Stimulated activated CD8-positive, alpha-beta memory T cell treated with anti-CD3 and anti-CD28 coated beads, Interleukin-15, amount 100 ng/mL, for 1 hour (primary cell): Measurements from ENCODE around the gene E2F7.

ENCODE experiments used
- DNase-seq: peaks from one replicate; pipeline ENCODE4 v3.0.0-alpha.2; 2020; ENCODE audit warnings: low read depth

Gene E2F7

DNA sequence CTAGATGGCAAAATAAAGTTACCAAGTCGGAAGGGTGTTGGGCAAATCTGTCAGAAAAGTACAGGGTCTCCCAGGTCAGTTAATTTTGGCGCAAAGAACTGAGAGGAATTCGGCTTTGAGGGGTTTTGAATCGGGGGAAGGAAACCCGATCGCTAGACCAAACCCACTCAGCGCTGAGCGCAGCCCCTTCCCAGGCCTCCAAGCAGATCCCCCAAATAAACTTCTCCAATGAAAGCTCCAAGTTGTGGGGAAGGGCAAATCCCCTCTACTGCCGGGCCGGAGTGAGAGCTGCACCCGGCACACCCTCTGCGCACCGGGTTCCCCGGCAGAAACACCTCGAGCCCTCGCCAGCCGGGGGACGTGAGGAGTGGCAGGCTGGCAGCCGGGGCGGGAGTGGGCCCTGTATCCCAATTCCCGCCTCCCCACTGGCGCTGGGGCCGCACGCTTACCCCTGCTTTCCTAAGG, 441 bp downstream of the E2F7 start:
- no peak for DNase-seq

DNA sequence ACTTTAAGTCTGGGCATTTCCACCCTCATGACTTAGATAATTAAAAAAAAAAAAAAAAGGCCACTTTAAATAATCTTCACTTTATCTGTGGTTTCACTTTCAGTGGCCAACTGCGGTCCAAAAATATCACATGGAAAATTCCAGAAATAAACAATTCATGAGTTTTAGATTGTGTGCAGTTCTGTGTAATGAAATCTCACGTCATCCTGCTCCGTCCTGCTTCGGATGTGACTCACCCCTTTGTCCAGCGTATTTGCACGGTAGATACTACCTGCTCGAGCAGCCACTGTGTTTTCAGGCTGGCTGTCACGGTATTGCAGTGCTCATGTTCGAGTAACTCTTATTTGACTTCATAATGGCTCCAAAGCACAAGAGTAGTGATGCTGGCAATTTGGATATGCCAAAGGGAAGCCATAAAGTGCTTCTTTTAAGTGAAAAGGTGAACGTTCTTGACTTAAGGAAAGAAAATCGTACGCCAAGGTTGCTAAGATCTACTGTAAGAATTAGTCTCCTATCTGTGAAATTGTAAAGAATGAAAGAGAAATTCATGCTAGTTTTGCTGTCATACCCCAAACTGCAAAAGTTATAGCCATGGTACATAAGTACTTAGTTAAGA, 2.4 kb downstream of the E2F7 start:
- no peak for DNase-seq

DNA sequence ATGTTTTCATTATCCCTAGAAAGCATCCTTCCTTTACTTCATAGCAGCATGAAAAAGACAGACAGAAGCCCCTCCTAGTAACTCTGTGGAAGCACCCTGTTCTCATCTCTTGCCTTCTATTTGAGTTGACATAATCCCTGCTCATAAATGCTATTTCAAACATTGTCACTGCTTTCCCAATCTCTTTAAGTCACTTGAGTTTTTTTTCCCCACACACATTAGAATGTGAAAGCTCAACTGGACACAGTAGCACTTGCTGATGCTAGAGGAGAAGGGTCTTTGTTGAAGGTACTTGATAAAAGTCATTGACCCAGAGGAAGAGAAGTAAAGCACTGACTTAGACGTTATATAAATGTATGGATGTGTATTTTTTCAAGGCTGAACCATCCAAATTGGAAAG, 3.0 kb downstream of the E2F7 start:
- no peak for DNase-seq

DNA sequence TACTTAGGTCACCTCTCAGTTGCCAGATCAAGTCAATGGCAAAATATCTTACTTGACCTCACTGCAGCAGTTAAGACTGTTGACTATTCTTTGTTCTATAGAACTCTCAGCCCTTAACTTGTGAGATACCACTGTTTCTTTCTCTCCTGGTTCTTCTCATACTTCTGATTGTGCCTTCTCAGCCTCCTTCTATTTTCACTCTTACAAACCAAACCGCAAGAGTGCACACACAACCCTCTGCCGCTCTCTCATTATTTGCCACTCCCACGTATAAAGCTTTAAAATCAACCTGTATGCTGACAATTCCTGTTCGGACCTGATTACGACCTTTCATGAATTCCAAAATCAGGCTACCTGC, 4.5 kb downstream of the E2F7 start:
- DNase-seq: no peak

DNA sequence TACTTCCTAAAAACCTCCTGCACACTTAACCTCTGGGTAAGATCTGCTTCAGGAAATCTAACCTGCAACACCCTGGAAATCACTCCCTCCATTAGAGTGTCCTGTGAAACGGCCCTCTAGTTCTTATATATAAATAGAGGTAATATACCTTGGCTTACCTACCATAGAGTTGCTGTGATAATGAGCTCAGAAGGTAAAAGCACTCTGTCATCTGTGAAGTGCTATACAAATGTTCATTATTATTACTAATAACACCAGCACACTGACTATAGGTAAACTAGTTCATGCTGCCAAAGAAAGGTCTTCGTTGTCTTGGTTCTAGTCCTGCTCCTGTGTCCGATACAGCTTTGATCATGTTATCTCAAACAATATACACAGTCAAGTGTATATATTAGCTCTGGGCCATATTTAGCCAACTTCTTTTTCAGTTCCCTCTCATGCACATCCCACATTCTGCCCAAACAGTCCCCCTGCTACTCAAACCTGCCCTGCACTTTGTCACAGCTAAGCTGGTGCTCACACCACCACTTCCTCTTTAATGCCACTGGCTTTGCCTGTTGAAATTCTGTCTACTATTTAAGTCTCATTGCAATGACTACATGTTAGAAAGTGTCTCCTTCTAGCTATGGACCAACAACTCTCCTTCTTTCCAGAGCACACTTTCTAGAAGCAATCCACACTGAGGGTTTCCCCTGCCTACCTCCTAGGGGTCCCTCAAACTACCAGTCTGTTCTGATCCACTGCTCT, 5.1 kb downstream of the E2F7 start:
- no peak for DNase-seq

DNA sequence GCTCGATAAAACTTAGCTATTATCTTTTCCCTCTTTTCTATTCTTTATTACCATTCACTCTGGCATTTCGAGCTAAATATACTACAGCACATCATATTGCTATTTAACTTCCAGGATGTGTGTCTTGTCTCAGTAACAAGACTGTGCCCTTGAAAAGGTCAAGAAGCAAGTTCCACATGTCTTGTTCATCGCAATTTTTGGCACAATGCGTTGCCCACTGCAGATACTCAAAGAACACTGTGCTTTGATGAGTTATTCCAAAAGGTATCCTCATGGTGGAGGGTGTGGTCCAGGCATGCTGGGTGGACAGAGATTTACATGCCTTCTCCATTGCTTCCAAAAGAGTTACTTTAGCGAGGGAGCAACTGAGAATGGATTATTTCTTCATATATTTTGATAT, 6.6 kb downstream of the E2F7 start:
- DNase-seq: no peak

DNA sequence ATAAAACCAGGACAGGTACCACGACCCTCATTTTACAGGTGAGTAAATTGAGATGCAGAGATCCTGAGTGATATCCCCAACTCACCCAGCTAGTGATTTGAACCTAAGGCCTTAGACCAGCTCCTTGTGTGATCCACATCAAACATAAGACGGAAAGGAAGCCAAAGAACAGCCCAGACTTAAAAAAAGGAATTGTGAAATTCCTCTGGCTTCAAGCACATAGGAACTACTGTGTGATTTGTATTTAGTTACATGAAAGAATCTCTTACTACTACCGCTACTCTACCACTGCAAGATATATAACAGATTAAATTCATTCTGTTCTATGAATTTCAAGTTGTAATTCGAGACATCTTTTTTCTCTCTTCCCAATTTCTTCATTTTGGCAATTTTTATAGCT, 10.5 kb downstream of the E2F7 start:
- no peak for DNase-seq

DNA sequence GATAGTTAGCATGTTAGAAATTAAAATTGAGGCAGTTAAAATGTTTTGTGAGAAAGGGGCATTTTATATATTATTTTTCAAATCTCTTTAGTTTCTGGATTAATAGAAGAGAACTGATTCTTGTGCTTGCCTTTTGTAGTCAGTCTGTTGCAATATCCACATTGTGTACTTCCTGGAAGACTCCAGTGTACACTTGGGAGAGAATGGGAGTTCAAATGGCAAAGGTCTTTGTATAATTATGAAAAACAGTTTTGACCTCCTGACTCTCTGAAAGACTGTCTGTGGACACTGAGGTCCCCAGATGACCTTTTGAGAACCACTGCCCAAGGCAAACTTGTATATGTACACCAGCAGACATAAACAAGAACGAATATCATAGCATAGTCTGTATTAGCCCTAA, 12.1 kb downstream of the E2F7 start:
- DNase-seq: no peak

DNA sequence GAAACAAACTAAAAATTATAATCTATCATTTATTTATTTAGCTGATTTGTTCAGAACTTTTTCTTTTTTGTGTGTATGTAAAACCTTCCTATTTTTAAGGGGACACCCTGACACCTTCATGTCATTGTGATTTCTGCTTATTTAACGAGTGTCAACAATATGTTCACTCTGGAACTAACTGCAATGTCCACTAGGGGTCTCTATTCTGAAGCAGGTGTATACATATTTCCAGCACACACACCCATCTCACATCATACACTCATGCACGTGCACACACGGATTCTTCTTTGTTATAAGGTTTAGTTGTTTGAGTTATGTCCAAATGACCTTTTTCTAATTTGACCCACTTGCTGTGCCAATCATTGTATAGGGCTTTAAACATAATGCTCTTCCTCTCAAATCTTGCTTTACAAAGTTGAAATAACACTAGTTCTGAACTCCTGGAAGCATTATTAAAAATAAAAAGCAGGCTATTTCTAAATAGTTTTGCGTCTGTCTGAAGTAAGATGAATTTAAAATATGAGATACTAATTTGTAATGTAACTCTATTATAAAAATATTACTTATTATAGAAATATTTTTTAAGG, 15.5 kb downstream of the E2F7 start:
- no peak for DNase-seq

DNA sequence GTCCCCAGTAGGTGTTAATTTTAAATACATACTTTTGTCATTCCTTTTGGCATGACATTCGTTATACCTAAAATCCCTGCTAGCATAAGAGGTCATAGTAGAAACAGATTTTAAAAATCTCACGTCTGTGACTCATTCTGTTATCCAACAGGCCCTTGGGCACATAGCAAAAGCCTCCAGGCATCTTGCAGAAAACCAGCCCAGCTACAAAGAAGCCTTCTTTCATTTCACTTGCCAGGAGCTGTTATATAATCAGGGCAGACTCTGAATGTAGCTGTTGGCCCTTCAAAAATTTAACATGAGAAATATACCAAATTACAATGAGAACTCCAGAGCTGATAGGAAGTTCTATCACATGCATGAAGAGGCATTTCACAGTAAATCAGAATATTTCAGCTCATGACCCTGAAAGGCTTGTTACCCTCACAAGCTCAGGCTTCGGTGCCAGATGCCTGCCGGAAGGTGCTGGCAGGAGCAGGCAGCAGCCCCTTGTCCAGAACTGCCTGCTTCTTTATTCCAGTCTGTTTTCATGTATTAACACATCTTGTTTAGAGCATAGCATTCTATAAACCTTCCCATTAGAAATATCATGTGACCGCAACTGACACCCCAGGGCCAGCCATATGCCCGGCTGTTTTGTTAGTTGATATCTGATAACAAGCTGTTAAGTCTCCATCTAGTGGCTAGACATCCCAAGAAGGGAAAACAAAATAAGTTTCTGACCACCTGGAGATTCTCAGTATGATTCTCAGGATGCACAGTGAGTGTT, 17.8 kb downstream of the E2F7 start:
- DNase-seq: no peak

DNA sequence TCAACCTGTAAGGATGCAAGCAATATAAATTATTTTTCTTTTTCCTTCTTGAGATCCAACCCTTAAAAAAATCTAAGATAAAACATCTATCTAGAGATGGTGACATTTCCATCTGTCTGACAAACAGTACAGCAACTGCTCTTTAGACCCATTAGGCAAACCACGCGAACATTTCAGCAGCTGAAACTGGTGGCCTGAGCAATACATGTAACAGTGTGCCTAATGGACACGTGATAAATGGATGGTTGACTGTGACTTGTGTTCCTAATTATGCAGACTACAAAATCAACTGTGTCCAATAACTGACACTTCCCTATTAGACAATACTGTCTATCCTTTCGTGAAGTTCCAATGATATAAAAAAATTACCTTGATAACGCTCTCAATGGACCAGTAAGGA, 18.9 kb downstream of the E2F7 start:
- DNase-seq: no peak

DNA sequence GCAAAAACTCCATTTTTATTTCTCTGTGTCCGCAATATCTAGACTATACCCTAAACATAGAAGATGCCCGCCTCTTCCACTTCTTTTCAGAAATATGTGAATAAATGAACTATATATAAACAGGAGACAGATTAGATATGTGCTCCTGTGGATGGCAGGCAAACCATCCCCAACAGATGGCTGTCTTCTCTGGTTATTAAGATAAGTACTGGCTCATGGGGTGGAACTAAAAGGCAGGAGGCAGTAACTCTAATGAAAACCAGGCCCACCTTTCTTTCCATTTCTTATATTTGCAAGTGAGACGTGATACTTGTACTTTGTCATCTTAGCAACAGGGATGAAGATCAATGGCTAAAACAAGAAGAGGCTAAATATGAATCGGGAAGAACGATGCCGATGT, 20.2 kb downstream of the E2F7 start:
- no peak for DNase-seq

DNA sequence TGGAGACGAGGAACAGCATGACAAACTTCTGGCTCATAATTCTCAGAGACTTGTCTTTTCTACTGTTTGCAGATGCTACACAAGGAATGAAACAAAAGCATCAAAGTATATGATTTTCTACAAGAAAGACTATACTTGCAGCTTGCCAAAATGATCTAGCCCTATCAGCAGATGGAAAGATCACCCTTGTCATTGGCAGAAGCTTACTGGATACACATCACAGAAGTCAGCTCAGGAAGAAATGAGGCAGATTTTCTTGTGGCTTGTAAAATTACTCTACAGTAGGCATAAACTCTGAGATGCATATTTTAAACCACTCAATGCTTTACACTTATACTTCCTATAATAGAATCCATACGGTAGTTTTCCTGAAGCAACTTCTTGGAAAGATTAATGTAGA, 20.6 kb downstream of the E2F7 start:
- DNase-seq: no peak

DNA sequence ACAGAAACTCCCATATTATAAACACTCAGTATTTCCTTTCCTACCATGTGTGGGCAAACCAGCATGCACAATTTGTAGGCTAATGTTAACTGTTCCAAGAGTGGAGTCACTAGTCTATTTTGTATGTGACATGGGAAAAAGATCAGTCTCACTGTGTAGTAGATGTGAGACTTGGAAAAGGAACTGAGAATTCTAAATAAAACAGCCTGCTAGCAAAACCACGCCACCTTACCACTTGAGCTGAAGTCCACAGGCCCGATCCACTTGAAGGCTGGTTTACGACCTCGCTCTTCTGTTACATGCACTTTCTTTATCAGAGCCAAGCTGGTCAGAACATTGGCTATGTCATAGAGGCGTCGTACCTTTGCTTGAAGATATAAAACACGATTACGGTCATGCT, 22.5 kb downstream of the E2F7 start:
- DNase-seq: no peak

DNA sequence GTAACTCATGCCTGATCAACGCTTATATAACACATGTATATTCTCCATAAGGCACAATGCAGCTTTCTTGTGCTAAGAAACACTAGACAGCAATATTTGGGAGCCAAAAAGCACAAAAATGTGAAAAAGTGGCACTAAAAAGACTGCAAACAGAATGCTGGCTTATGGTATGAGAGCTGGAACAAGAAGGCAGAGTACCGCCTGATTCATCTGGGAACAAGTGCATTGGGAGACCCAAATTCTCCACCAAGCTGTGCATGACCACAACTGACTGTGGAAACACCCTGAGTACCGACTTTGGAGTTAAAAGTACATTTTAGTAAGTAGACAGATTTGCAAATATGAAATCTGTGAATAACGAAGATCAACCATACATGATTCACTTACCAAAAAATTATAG, 25.1 kb downstream of the E2F7 start:
- DNase-seq: no peak

DNA sequence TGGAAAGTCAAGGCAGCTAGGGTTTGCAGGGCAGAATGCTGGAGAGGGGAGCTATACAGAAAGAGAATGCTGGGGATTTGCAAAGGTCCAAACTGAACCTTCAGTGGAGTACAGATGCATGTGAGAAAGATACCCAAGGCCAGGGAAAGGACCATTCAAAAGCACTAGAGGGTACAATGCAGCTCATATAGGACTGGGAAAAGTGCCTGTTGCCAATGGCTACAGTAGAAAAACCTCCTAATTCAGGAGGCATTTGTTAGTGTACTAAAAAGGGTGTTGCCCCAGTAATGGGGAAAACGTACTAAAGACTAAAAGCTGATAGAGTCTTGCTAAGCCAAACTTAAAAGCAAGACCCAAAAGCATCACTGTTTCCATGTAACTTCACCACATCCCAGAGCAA, 30.1 kb downstream of the E2F7 start:
- DNase-seq: no peak

DNA sequence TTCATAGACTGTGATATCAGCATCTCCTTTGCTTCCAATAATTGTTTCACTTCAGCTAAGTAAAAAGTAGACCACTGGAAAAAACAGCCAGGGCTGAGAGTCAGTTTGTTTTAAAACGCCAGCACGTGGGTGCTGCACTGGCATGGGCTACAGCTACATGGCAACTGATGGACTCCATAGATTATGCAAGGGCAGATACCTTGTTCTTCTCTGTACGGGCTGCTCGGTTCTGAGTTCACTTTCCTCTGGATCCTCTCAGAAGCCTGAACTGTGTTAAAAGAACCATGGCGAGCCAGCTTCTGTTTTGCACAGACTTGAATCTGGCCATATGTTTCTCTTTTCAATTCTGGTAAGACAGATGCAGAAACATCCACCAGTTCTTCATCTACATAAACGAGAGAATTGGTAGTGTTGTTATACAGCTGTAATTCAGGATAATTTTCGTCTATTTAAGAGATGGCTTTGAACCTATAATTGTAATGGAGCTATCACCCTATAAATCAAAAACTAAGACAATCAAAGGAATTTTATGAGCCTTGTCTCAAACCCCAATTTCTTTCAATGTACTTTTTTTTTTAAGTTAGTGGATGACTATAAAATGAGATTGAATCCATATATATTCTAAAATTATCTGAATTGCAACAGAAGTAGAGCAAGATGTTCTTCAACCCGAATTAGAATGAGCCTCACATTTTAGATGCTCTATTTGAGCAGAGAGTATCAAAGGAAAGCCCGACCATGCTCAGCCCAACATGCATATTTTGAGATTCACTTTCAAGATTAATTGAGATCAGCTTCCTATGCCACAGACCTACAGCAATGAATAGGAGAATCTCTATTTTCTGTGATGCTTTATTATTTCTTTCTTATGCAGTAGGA, 31.5 kb downstream of the E2F7 start:
- no peak for DNase-seq

DNA sequence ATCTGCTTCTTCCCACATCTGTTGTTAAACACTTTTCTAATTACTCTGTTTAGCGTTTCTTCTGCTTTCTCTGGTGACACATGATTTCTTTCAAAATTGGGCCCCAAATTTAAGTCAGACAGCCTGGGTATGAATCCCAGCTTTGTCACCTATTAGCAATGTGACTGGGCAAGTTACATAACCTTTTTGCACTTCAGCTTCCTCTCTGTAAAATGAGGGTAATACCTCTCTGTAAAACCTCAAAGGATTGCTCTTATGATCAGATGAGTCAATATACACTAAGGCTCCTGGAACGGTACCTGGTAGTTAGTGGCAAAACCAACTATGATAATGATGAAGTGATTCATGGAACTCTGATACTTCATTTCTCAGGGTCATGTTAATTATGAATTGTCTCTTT, 33.0 kb downstream of the E2F7 start:
- no peak for DNase-seq

DNA sequence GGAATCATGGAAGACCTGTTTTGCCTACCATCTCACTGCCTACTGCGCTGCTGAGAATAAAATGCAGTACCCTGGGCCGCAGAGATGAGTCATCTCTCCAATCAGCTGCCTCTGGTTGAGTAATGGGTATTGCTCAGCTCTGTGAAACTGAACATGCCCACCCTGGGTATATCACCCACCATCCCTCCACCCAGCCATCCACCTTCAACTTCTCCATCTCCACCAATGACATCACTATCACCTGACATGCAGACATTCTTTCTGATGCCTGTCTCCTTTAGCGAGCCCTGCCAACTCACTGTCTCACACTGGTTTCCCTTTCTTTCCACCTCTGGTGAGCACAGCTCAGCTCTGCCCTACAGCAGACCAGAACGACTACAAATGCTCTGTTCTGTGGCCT, 33.6 kb downstream of the E2F7 start:
- no peak for DNase-seq

DNA sequence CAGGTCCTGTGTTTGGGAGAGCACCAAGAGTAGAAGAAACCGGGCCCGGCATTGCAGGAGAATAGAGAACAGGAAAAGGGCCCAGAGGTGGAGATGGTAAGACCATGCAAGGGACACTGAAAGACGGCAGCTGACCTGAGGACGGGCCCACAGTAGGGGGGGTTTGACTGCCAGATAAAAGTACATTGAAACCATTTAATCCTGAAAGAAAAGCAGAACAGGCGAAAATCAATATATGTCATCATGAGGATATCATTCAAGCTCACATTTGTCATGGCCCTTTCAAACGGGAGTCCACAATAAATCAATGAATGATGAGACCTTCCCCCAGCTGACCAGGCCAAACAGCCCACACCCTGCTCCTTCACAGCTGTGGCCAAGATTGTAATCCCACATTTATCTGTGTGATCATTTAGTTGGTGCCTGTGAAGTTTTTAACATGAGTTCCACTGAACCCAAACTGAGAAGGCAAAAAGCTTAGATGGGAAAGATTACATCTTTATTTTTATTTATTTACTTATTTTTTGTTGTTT, 39.5 kb downstream of the E2F7 start:
- DNase-seq: no peak

DNA sequence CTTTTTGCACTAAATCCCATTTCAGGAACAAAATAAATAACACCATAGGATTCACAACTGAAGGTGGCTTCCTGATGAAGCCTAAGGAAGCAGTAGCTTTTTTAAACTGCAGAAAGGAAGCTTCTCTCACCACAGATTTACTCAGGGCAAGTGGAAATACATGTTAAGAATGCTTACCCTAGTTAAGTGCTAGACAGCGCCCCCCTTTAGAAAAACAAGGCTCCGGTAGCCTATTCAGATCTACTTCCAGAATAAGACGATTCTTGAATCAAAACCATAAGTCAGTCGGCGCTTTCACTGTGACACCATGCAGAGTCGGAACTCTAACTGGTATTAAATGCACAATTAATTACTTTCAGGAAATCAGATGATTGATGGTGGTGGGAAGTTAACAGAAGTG, 41.9 kb downstream of the E2F7 start:
- no peak for DNase-seq

DNA sequence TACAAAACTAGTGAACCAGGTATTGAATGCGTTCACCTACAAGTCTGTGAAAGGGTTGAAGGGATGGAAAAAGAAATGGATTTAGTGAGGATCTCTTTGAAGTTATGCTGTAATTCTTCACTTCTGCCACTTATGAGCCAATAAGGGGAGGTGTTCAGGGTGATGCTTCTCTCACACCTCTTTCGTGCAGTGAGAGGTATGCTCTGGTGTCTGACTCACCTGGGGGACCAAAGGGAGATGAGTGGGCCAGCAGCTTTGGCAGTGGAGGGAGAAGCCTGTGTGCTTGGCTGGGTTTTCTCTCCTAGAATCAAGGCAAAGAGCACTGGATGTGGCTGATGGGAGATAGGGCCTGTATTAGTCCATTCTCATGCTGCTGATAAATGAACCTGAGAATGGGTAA, 45.4 kb downstream of the E2F7 start:
- DNase-seq: no peak
